ENCODE data around the gene CXCL9. TPM values are rescaled to one million over a fixed set of nuclear protein-coding genes. Genes with fewer than 3 reads are reported as not detected.

CXCL9 gene
- total and polyA plus RNA-seq, 10 donors: 3.4 to 25.5 (median 16.3) TPM

- intact Hi-C loops (cut with DNase I; ENCODE audit: low total_unique reads): no loop called here
- DNase-seq: no peak
- H3K4me3 ChIP-seq: peak overlapping the region in 3 of 8 donors; percentile 1 to 45 (median 4)
- 97% methylated on average over 27 to 31 of the region's 31 CpGs for WGBS, 5 donors
- H3K27me3 ChIP-seq (replicated peaks in 1 of 7): no peaks in the 10 kb centered on the region
- TF ChIP-seq CTCF (IDR thresholded peaks at IDR 0.05 in 8 of 11, conservative IDR thresholded peaks at IDR 0.05 in 3 of 11): no peak
- no peak for TF ChIP-seq POLR2AphosphoS5 (IDR thresholded peaks at IDR 0.05)
- TF ChIP-seq POLR2A (IDR thresholded peaks at IDR 0.05): no peak
- H3K4me1 ChIP-seq: peaks cover 0 to 37% (median 10%) of the 10 kb centered on the region in 6 donors
- no peaks in the 10 kb centered on the region for H3K9me3 ChIP-seq
- peak overlapping the region; percentile 27 to 82 (median 76) for H3K27ac ChIP-seq
- no peaks in the 10 kb centered on the region for H3K36me3 ChIP-seq
Measured at GRCh38 chr4:76011018-76011670, 3.8 kb upstream of the CXCL9 start.

- WGBS, 5 donors: 94 to 98% (median 95%) methylated on average over 13 of the region's 13 CpGs
- TF ChIP-seq POLR2A (IDR thresholded peaks at IDR 0.05): no peak
- Histone ChIP-seq H3K4me3 (no peak overlapping the region), H3K4me1 (peaks cover 0 to 37% (median 10%) of the 10 kb centered on the region in 6 donors), H3K27ac (peak overlapping the region in 1 of 8 donors; percentile 82), H3K27me3 (replicated peaks in 1 of 7) (no peaks in the 10 kb centered on the region), H3K9me3 (no peaks in the 10 kb centered on the region), H3K36me3 (no peaks in the 10 kb centered on the region)
- DNase-seq: no peak
- intact Hi-C loops (cut with DNase I; ENCODE audit: low total_unique reads): no loop called here
Measured at GRCh38 chr4:76010576-76010975, 3.3 kb upstream of the CXCL9 start.

- H3K4me3 ChIP-seq: no peak overlapping the region
Measured at GRCh38 chr4:76009311-76009710, 2.0 kb upstream of the CXCL9 start.

GRCh38 chr4:76003620-76004019 is 3.7 kb downstream of the CXCL9 start:
- TF ChIP-seq CTCF (IDR thresholded peaks at IDR 0.05 in 8 of 11, conservative IDR thresholded peaks at IDR 0.05 in 3 of 11) (no peak), POLR2AphosphoS5 (IDR thresholded peaks at IDR 0.05) (no peak), POLR2A (IDR thresholded peaks at IDR 0.05) (no peak)
- intact Hi-C loops (cut with DNase I; ENCODE audit: low total_unique reads): no loop called here
- Histone ChIP-seq H3K27me3 (replicated peaks in 1 of 7) (no peaks in the 10 kb centered on the region), H3K27ac (no peak overlapping the region), H3K36me3 (no peaks in the 10 kb centered on the region), H3K4me1 (no peaks in the 10 kb centered on the region), H3K4me3 (no peak overlapping the region), H3K9me3 (no peaks in the 10 kb centered on the region)
- 81 to 88% (median 83%) methylated on average over 3 of the region's 3 CpGs for WGBS, 5 donors
- DNase-seq: no peak

More at GRCh38 chr4:76009311-76009710, 2.0 kb upstream of the CXCL9 start:
- WGBS, 5 donors: 74 to 84% (median 78%) methylated on average over 5 of the region's 5 CpGs
- Histone ChIP-seq H3K27me3 (replicated peaks in 1 of 7) (no peaks in the 10 kb centered on the region), H3K36me3 (no peaks in the 10 kb centered on the region), H3K9me3 (no peaks in the 10 kb centered on the region), H3K27ac (no peak overlapping the region), H3K4me1 (peaks cover 0 to 27% (median 10%) of the 10 kb centered on the region in 6 donors)
- no peak for DNase-seq
- intact Hi-C loops (cut with DNase I; ENCODE audit: low total_unique reads): no loop called here
- TF ChIP-seq POLR2AphosphoS5 (IDR thresholded peaks at IDR 0.05) (no peak), POLR2A (IDR thresholded peaks at IDR 0.05) (no peak), CTCF (IDR thresholded peaks at IDR 0.05 in 8 of 11, conservative IDR thresholded peaks at IDR 0.05 in 3 of 11) (no peak)
